DND-41 (cell line): ENCODE measurements around the gene SYNE2.
A peak's percentile ranks its signal among the peaks of the same experiment; 100 is the strongest.

Experiments
- ATAC-seq: fragments of 200-7000 bp; cut with Tn5 transposase; 3 replicates; pipeline ENCODE4 v1.9.1; 2021; ENCODE audit warnings: low read depth; ENCODE audit not compliant: insufficient read depth
- DNase-seq: peaks from one replicate; pipeline ENCODE4 v3.0.0-alpha.2; 2020
- H2AFZ ChIP-seq: 2 replicates; pipeline ENCODE4 v1.6.0; 2012; ENCODE audit warnings: low read depth, low read length
- H3K27ac ChIP-seq: 2 replicates; pipeline ENCODE4 v1.5.1; 2012; ENCODE audit warnings: low read length, inconsistent platforms
- H3K27me3 ChIP-seq: fragments of 200-600 bp; sonication (generic); 2 replicates; pipeline ENCODE4 v1.6.0; 2012; ENCODE audit warnings: low read length, mild to moderate bottlenecking, inconsistent platforms; ENCODE audit not compliant: insufficient read depth, poor library complexity
- H3K36me3 ChIP-seq: 2 replicates; pipeline ENCODE4 v1.5.1; 2012; ENCODE audit warnings: low read length, inconsistent platforms; ENCODE audit not compliant: insufficient read depth
- H3K4me1 ChIP-seq: 2 replicates; pipeline ENCODE4 v1.5.1; 2012; ENCODE audit warnings: mild to moderate bottlenecking, low read length; ENCODE audit not compliant: insufficient read depth
- H3K4me2 ChIP-seq: 2 replicates; pipeline ENCODE4 v1.6.0; 2012; ENCODE audit warnings: mild to moderate bottlenecking, moderate library complexity, low read length, inconsistent platforms; ENCODE audit not compliant: insufficient read depth
- H3K4me3 ChIP-seq, 2 experiments: fragments of 200-600 bp in 1 of 2; shearing (Covaris generic) in 1 of 2; 2 replicates each; pipeline ENCODE4 v1.5.1; 2012 to 2016; ENCODE audit warnings: inconsistent platforms in 2 of 2, low read length in 2 of 2, mild to moderate bottlenecking in 2 of 2, low read depth in 1 of 2, moderate library complexity in 1 of 2
- H3K79me2 ChIP-seq: 2 replicates; pipeline ENCODE4 v1.6.0; 2012; ENCODE audit warnings: low read length, inconsistent platforms; ENCODE audit not compliant: insufficient read depth
- H3K9ac ChIP-seq: 2 replicates; pipeline ENCODE4 v1.6.0; 2012; ENCODE audit warnings: low read depth, mild to moderate bottlenecking, inconsistent platforms, low read length, moderate library complexity
- H3K9me3 ChIP-seq: 2 replicates; pipeline ENCODE4 v1.5.1; 2012; ENCODE audit warnings: low read length, moderate library complexity, mild to moderate bottlenecking, inconsistent platforms; ENCODE audit not compliant: insufficient read depth, severe bottlenecking
- H4K20me1 ChIP-seq: 2 replicates; pipeline ENCODE4 v1.6.0; 2012; ENCODE audit warnings: low read length; ENCODE audit not compliant: insufficient read depth
- EZH2 ChIP-seq: IDR thresholded peaks from 3 replicates; pipeline ENCODE4 v1.6.1; 2012; ENCODE audit warnings: borderline replicate concordance, low read depth, mild to moderate bottlenecking, moderate library complexity, low read length, inconsistent platforms; ENCODE audit not compliant: severe bottlenecking
- TF ChIP-seq, protein P1 (sequence below): IDR thresholded peaks from 2 replicates; pipeline ENCODE4 v1.5.1; 2012; ENCODE audit warnings: borderline replicate concordance, low read length, moderate library complexity, mild to moderate bottlenecking; ENCODE audit not compliant: poor library complexity, severe bottlenecking; ENCODE audit errors: extremely low read depth

The SYNE2 gene

DNA sequence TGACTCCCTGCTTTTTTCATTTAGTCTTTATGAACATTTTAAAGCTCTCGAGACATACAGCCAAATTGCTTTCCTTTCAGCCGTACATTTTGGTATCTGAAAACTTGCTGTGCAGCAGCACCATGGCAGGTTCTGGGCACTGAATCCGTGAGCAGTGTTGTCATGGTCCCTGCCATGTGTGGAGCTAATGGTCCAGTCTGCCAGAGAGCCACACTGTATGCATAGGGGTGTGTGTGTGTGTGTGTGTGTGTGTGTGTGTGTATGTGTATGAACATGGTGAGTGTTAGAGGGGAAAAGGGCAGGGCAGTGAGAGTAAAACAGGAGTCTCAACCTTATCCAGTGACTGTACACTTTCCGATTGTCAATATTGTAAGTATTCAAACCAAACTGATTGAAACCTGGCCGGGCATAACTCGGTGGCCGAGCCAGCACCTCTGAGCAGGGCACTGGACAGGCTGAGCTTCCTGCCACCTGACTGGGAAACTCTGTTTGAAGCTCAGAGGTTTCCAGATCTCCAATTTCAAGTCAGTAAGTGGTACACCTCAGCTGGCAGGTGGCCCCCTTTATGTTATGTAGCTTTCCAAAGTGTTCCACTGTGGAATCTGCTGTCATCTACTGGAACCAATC, 331.4 kb downstream of the SYNE2 start:
- no peak for DNase-seq
- Histone ChIP-seq H3K27ac (no peak overlapping the region), H3K27me3 (no peaks in the 10 kb centered on the region), H3K4me2 (no peak overlapping the region), H3K9ac (no peak overlapping the region), H3K36me3 (peaks cover 62% of the 10 kb centered on the region), H2AFZ (no peak overlapping the region), H3K4me3 (no peak overlapping the region), H3K79me2 (no peaks in the 10 kb centered on the region), H4K20me1 (no peaks in the 10 kb centered on the region), H3K9me3 (no peaks in the 10 kb centered on the region), H3K4me1 (no peaks in the 10 kb centered on the region)
- ATAC-seq = 0 out of 3 replicates have a peak, but pooled peaks have one; percentile 29
- TF ChIP-seq EZH2 = no peak
- TF ChIP-seq, protein P1, sequence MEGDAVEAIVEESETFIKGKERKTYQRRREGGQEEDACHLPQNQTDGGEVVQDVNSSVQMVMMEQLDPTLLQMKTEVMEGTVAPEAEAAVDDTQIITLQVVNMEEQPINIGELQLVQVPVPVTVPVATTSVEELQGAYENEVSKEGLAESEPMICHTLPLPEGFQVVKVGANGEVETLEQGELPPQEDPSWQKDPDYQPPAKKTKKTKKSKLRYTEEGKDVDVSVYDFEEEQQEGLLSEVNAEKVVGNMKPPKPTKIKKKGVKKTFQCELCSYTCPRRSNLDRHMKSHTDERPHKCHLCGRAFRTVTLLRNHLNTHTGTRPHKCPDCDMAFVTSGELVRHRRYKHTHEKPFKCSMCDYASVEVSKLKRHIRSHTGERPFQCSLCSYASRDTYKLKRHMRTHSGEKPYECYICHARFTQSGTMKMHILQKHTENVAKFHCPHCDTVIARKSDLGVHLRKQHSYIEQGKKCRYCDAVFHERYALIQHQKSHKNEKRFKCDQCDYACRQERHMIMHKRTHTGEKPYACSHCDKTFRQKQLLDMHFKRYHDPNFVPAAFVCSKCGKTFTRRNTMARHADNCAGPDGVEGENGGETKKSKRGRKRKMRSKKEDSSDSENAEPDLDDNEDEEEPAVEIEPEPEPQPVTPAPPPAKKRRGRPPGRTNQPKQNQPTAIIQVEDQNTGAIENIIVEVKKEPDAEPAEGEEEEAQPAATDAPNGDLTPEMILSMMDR = no peak

DNA sequence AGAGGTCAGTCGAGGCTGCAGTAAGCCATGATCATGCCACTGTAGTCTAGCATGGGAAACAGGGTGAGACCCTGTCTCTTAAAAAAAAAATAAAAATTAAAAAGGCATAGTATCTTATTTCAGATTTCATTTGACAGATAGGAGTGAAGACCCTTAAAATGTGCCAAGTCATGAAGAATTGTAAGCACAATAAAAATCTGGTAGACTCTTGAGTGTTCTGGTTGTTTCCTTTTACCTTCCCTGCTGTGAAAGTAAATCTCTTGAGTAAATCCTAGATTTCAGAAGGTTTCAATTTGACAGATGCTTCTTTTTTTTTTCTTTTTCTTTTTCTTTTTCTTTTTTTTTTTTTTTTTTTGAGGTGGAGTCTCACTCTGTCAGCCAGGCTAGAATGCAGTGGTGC, 332.4 kb downstream of the SYNE2 start:
- H3K27ac ChIP-seq = no peak overlapping the region
- peaks cover 62% of the 10 kb centered on the region for H3K36me3 ChIP-seq
- H3K4me1 ChIP-seq = no peaks in the 10 kb centered on the region
- H3K79me2 ChIP-seq = no peaks in the 10 kb centered on the region
- TF ChIP-seq, protein P1 = no peak
- ATAC-seq = no peak
- H3K9me3 ChIP-seq = no peaks in the 10 kb centered on the region
- no peak for DNase-seq
- H3K4me3 ChIP-seq = no peak overlapping the region
- H3K9ac ChIP-seq = no peak overlapping the region
- H2AFZ ChIP-seq = no peak overlapping the region
- H3K27me3 ChIP-seq = no peaks in the 10 kb centered on the region
- no peaks in the 10 kb centered on the region for H4K20me1 ChIP-seq
- H3K4me2 ChIP-seq = no peak overlapping the region

DNA sequence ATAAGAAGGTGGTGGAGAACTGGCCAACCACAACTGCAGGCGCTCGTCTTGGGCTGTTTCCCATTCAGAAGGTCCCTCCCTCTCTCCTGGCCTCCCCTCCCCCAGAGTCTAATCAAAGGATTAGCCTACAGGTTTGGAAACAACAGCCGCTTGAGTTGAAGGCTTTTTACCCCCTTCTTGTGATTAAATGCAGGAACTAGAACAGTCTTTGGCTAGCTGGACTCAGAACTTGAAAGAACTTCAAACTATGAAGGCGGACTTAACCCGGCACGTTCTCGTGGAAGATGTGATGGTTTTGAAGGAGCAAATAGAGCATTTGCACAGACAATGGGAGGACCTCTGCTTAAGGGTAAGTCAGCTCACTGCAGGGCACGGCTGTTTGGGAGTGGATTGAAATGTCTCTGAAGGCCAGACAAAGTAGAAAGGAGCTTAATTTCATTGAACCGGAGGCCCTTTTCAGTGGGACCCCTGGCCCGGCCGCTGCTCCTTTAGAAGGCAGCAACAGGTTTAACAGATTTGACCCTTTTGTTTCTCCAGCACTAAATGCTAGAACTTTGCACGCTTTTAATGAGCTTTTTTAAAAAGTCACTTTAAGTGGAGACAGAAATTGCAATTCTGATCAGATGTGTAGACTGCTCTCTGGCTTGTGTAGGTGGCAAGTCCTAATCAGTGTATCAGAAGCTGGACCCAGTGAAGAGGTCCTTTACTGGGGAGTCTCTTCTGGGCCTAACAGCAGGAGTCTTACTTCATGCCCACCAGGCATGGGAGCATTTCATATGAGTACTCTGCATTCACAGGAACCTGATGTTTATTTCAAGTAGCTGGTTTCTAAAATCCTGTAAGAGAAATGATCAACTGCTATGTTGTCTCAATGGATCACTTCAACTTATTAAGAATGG, 333.7 kb downstream of the SYNE2 start:
- Histone ChIP-seq H3K36me3 (peaks cover 61% of the 10 kb centered on the region), H3K4me2 (no peak overlapping the region), H2AFZ (no peak overlapping the region), H3K27me3 (no peaks in the 10 kb centered on the region), H4K20me1 (no peaks in the 10 kb centered on the region), H3K9ac (no peak overlapping the region), H3K9me3 (no peaks in the 10 kb centered on the region), H3K79me2 (no peaks in the 10 kb centered on the region), H3K4me1 (no peaks in the 10 kb centered on the region), H3K27ac (no peak overlapping the region), H3K4me3 (no peak overlapping the region)
- ATAC-seq (no peak), DNase-seq (no peak)
- TF ChIP-seq EZH2 = no peak
- TF ChIP-seq, protein P1 = no peak
